T follicular helper cell (primary cell): Measurements from ENCODE around the gene ZBED5.
A peak's percentile ranks its signal among the peaks of the same experiment; 100 is the strongest.
"Not testable (repeated sequence)": the region's sequence is repeated elsewhere in the genome, so short reads cannot be mapped to it uniquely, and the experiment has no call there.

Experiments
- DNase-seq: peaks from one replicate; pipeline ENCODE4 v3.0.0-alpha.2; 2020; ENCODE audit warnings: low read depth

ZBED5 gene

GRCh38 chr11:10838083-10838482 lies 19.8 kb downstream of the ZBED5 start:
- no peak for DNase-seq

GRCh38 chr11:10836884-10837283 lies 21.0 kb downstream of the ZBED5 start:
- not testable (repeated sequence) for DNase-seq

- DNase-seq, result no peak
These were observed 28.7 kb downstream of the ZBED5 start for GRCh38 chr11:10829139-10829538.

GRCh38 chr11:10828402-10828801 lies 29.5 kb downstream of the ZBED5 start:
- no peak for DNase-seq

GRCh38 chr11:10824888-10825287 lies 33.0 kb downstream of the ZBED5 start:
- no peak for DNase-seq

- DNase-seq, result no peak
These were observed 34.7 kb downstream of the ZBED5 start for GRCh38 chr11:10823152-10823579.

GRCh38 chr11:10822491-10822890 lies 35.4 kb downstream of the ZBED5 start:
- DNase-seq, result not testable (repeated sequence)

- DNase-seq, result no peak
These were observed 39.3 kb downstream of the ZBED5 start for GRCh38 chr11:10818594-10818993.

- no peak for DNase-seq
These were observed 43.9 kb downstream of the ZBED5 start for GRCh38 chr11:10813945-10814344.

GRCh38 chr11:10809373-10810160 lies 48.3 kb downstream of the ZBED5 start:
- DNase-seq, result peak; percentile 25

GRCh38 chr11:10808553-10809372 lies 49.1 kb downstream of the ZBED5 start, which contains the start of gene EIF4G2:
EIF4G2 (minus strand) TSS chr11:10808926.
- DNase-seq, result peak; percentile 97

GRCh38 chr11:10808235-10808552 lies 49.7 kb downstream of the ZBED5 start:
- peak; percentile 14 for DNase-seq

GRCh38 chr11:10807493-10808234 lies 50.2 kb downstream of the ZBED5 start:
- DNase-seq, result peak; percentile 20

GRCh38 chr11:10806206-10806605 lies 51.6 kb downstream of the ZBED5 start:
- DNase-seq, result no peak

- DNase-seq, result no peak
These were observed 52.1 kb downstream of the ZBED5 start for GRCh38 chr11:10805741-10806140.

GRCh38 chr11:10803676-10804075 lies 54.2 kb downstream of the ZBED5 start:
- no peak for DNase-seq
